Heart left ventricle (tissue), 16 donors: ENCODE data around the gene SLC2A4. TPM values are rescaled to one million over a fixed set of nuclear protein-coding genes. Genes with fewer than 3 reads are reported as not detected.

ENCODE experiments used
- ATAC-seq, 4 donors: fragments of 200-7000 bp; cut with Tn5 transposase; one replicate each; pipeline ENCODE4 v1.9.1; 2020 to 2022; ENCODE audit warnings: moderate library complexity in 4 of 4, mild to moderate bottlenecking in 3 of 4, moderate number of reproducible peaks in 1 of 4
- DNase-seq, 5 donors: peaks; one replicate each; pipeline ENCODE4 v3.0.0-alpha.2; 2020
- H3K27ac ChIP-seq, 12 donors: fragments of 200-600 bp; sonication (generic) in 4 of 12; one replicate each; pipeline versions ENCODE4 v1.5.0 to v1.8.0; 2016 to 2022; ENCODE audit warnings: mild to moderate bottlenecking in 2 of 12
- H3K27me3 ChIP-seq, 9 donors: fragments of 200-600 bp; sonication (generic) in 2 of 9; one replicate each; pipeline versions ENCODE4 v1.5.1 to v1.8.0; 2016 to 2022; ENCODE audit warnings: mild to moderate bottlenecking in 3 of 9
- H3K36me3 ChIP-seq, 9 donors: fragments of 200-600 bp; sonication (generic) in 2 of 9; one replicate each; pipeline versions ENCODE4 v1.5.0 to v1.8.0; 2018 to 2022; ENCODE audit warnings: mild to moderate bottlenecking in 2 of 9
- H3K4me1 ChIP-seq, 12 donors: fragments of 200-600 bp; sonication (generic) in 4 of 12; one replicate each; pipeline versions ENCODE4 v1.5.0 to v1.8.0; 2016 to 2022; ENCODE audit warnings: mild to moderate bottlenecking in 3 of 12
- H3K4me3 ChIP-seq, 12 donors: fragments of 200-600 bp; sonication (generic) in 4 of 12; one replicate each; pipeline versions ENCODE4 v1.5.0 to v1.8.0; 2017 to 2022; ENCODE audit warnings: mild to moderate bottlenecking in 9 of 12, moderate library complexity in 4 of 12
- H3K9me3 ChIP-seq, 12 donors: fragments of 200-600 bp; sonication (generic) in 4 of 12; one replicate each; pipeline versions ENCODE4 v1.5.0 to v1.8.0; 2016 to 2022; ENCODE audit warnings: mild to moderate bottlenecking in 1 of 12
- POLR2A ChIP-seq, 2 donors: fragments of 450-650 bp; IDR thresholded peaks; one replicate each; pipeline ENCODE4 v1.6.1; 2017; ENCODE audit warnings: antibody characterized with exemption in 2 of 2, mild to moderate bottlenecking in 2 of 2, moderate library complexity in 2 of 2
- WGBS, 4 donors: extraction: QIAGEN DNeasy Blood & Tissue Kit in 2 of 4; methylation state at CpG; one replicate each; pipeline versions ENCODE4 v1.1.5 to v1.1.7; 2013 to 2018; 5-methylcytosine and 5-hydroxymethylcytosine counted together
- intact Hi-C, 10 donors: fragments of 100-400 bp; cut with DNase I; formaldehyde crosslinking; loops; one replicate each; pipeline versions ENCODE4 v1.11.1 to v1.14.2; 2022
- polyA plus RNA-seq, 2 donors: library from polyadenylated mRNA; stranded (reverse); fragments of 200-250 nt; gene quantifications; one replicate each; pipeline ENCODE4 v1.2.3, GENCODE V29; 2013
- total RNA-seq, 9 donors: library from RNA; depleted of rRNA in 2 of 9; stranded (reverse); fragments of >200 nt in 2 of 9; fragmentation: NEBNext Ultra II Directional in 3 of 9; extraction: Animal tissue kit (Norgen Biotek cat#: 25700) in 3 of 9; gene quantifications; one replicate each; pipeline versions ENCODE4 v1.1.0 to v1.2.4, GENCODE V29; 2016 to 2023
- TF ChIP-seq, protein P1 (sequence below), 12 donors: fragments of 200-600 bp; sonication (generic) in 4 of 12; IDR thresholded peaks; one replicate each; pipeline versions ENCODE4 v1.5.0 to v1.8.0; 2018 to 2022; ENCODE audit warnings: antibody characterized with exemption in 12 of 12, mild to moderate bottlenecking in 5 of 12
- donor health status: ischemic (EF 13 %, LVEDD 7.1; RV severe dilation, severe dysfunction).
- donor health status: healthy with polysubstance abuse.
- donor health status: DM: no; HTN: yes; CAD: no.
- donor health status: DM: no; HTN: no; CAD: no.
- donor health status: ischemic (EF 25% LVEDD 6.9; RV normal size, moderate dysfunction).
- donor health status: ischemic (EF 25% LVEDD 5.7; RV mildly dilated, moderate dysfunction).
- donor health status: healthy.
- donor health status: DM: yes; HTN: yes; CAD: no.
- donor health status: ischemic (EF 35%, LVEDD 5.7; RV mildly dilated, moderate dysfunction).
- donor health status: nonischemic (EF 11% LVEDD 7.7; RV severe dilation, severe dysfunction).
- donor health status: DM: yes; HTN: yes; CAD: no.
- donor health status: PGD.
- donor health status: ischemic (EF 29% LVEDD 5.4; RV normal size, mild dysfunction).
- donor health status: nonischemic (EF 23%, LVEDD 6.1; RV moderate dilation, normal function).

The SLC2A4 gene
- total and polyA plus RNA-seq, 11 donors, result 48.5 to 184 (median 157) TPM

- ATAC-seq, result no peak
- Histone ChIP-seq H3K9me3 (no peaks in the 10 kb centered on the region), H3K27me3 (peaks cover 0 to 57% (median 29%) of the 10 kb centered on the region in 9 donors), H3K4me1 (peaks cover 2 to 71% (median 46%) of the 10 kb centered on the region in 12 donors), H3K36me3 (no peaks in the 10 kb centered on the region), H3K4me3 (peak overlapping the region in 10 of 12 donors; percentile 1 to 41 (median 32)), H3K27ac (peak overlapping the region in 3 of 12 donors; percentile 38 to 65 (median 50))
- TF ChIP-seq POLR2A (IDR thresholded peaks at IDR 0.05), result no peak
- TF ChIP-seq, protein P1, sequence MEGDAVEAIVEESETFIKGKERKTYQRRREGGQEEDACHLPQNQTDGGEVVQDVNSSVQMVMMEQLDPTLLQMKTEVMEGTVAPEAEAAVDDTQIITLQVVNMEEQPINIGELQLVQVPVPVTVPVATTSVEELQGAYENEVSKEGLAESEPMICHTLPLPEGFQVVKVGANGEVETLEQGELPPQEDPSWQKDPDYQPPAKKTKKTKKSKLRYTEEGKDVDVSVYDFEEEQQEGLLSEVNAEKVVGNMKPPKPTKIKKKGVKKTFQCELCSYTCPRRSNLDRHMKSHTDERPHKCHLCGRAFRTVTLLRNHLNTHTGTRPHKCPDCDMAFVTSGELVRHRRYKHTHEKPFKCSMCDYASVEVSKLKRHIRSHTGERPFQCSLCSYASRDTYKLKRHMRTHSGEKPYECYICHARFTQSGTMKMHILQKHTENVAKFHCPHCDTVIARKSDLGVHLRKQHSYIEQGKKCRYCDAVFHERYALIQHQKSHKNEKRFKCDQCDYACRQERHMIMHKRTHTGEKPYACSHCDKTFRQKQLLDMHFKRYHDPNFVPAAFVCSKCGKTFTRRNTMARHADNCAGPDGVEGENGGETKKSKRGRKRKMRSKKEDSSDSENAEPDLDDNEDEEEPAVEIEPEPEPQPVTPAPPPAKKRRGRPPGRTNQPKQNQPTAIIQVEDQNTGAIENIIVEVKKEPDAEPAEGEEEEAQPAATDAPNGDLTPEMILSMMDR (IDR thresholded peaks at IDR 0.05), result no peak
- 5 to 16% (median 10%) methylated on average over 11 to 75 of the region's 75 CpGs for WGBS, 4 donors
- intact Hi-C loops, result loop anchor here in 1 of 10 donors (10.0 kb wide), 1 partner anchor 249 kb away; the partner anchor contains the start of gene SLC16A11
- DNase-seq, result no peak
These were observed 12.5 kb downstream of the SLC2A4 start for GRCh38 chr17:7293816-7294613.

DNA sequence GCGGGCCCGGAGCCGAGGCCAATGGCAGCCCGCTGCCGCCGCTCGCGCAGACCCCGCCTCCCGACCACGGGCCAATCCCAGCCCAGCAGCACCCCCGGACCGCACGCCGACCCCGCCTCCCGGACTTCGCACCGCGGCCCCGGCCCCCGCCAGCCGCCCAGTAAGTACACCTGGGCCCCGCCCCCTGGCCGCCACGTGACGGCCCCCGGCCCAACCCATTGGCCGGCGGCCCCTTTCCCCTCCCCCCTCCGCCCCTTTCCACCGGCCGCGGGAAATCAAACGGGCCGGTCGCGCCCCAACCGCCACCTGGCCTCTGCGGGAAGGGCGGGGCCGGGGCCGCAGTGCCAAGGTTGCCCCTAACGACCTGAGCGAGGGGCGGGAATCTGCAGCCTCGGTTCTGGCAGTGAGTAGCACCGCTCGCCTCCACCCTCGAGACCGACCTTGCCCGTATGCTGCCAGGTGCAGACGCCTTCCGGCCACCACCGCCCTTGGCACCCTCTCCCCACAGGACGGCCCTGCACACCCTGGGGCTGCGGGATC lies 13.2 kb downstream of the SLC2A4 start, which contains the start of gene YBX2:
TSS of gene YBX2 (minus strand) at position 26 of the 540 bp plus-strand sequence. CDS start 139 bp downstream, outside the sequence.
- Histone ChIP-seq H3K9me3 (no peaks in the 10 kb centered on the region), H3K27ac (peak within 1 kb of the TSS in 6 of 12 donors; percentile 50 to 85 (median 78)), H3K4me3 (peak within 1 kb of the TSS in 11 of 12 donors; percentile 1 to 41 (median 30)), H3K36me3 (no peaks in the 10 kb centered on the region), H3K4me1 (peaks cover 2 to 71% (median 45%) of the 10 kb centered on the region in 12 donors), H3K27me3 (peaks cover 0 to 57% (median 29%) of the 10 kb centered on the region in 9 donors)
- DNase-seq (peak; percentile 72 to 86 (median 81)), ATAC-seq (peak in 3 of 4 donors; percentile 17 to 44 (median 28))
- intact Hi-C loops, result loop anchor here in 2 of 10 donors (5.0 to 10.0 kb wide), 2 partner anchors 247 to 250 kb away; partner anchors contain the start of gene SLC16A11 (in 1 of the 2)
- 2 to 13% (median 4%) methylated on average over 11 to 57 of the region's 57 CpGs for WGBS, 4 donors
- no peak for TF ChIP-seq POLR2A (IDR thresholded peaks at IDR 0.05)
- TF ChIP-seq, protein P1 (IDR thresholded peaks at IDR 0.05), result no peak

- DNase-seq, result no peak
- H3K36me3 ChIP-seq, result no peaks in the 10 kb centered on the region
- 63 to 70% (median 66%) methylated on average over 42 of the region's 42 CpGs for WGBS, 4 donors
- no peak for ATAC-seq
- no peaks in the 10 kb centered on the region for H3K9me3 ChIP-seq
- intact Hi-C loops, result loop anchor here (1.0 to 10.0 kb wide), 6 partner anchors 14 to 251 kb away; partner anchors contain the start of genes SLC2A4 (in 2 of the 10) and SLC16A11 (in 1 of the 10)
- H3K4me3 ChIP-seq, result peak overlapping the region in 6 of 12 donors; percentile 28 to 41 (median 34)
- TF ChIP-seq POLR2A (IDR thresholded peaks at IDR 0.05), result no peak
- TF ChIP-seq, protein P1 (IDR thresholded peaks at IDR 0.05), result no peak
- peaks cover 2 to 65% (median 44%) of the 10 kb centered on the region in 12 donors for H3K4me1 ChIP-seq
- peaks cover 0 to 52% (median 29%) of the 10 kb centered on the region in 9 donors for H3K27me3 ChIP-seq
- H3K27ac ChIP-seq, result peak overlapping the region; percentile 11 to 85 (median 72)
These were observed 14.0 kb downstream of the SLC2A4 start for GRCh38 chr17:7295230-7296180.
